IgD-negative memory B cell (primary cell): ENCODE measurements around the gene RACGAP1. TPM values are rescaled to one million over a fixed set of nuclear protein-coding genes. Genes with fewer than 3 reads are reported as not detected.

Experiments used
- H3K27ac Mint-ChIP-seq, 3 donors: one replicate each; pipeline ENCODE4 v1.8.0; 2020 to 2022; ENCODE audit warnings: mild to moderate bottlenecking in 3 of 3, mixed read lengths in 3 of 3, moderate library complexity in 1 of 3
- H3K27me3 Mint-ChIP-seq: one replicate; pipeline ENCODE4 v1.8.0; 2021; ENCODE audit warnings: mixed read lengths
- H3K36me3 Mint-ChIP-seq: one replicate; pipeline ENCODE4 v1.8.0; 2020; ENCODE audit warnings: mild to moderate bottlenecking, mixed read lengths
- H3K4me1 Mint-ChIP-seq, 3 donors: one replicate each; pipeline ENCODE4 v1.8.0; 2020 to 2022; ENCODE audit warnings: mixed read lengths in 3 of 3, mild to moderate bottlenecking in 1 of 3
- H3K4me3 Mint-ChIP-seq, 4 donors: one replicate each; pipeline ENCODE4 v1.8.0; 2020 to 2022; ENCODE audit warnings: mild to moderate bottlenecking in 4 of 4, mixed read lengths in 4 of 4, moderate library complexity in 3 of 4
- H3K9me3 Mint-ChIP-seq, 3 donors: one replicate each; pipeline ENCODE4 v1.8.0; 2020 to 2021; ENCODE audit warnings: mixed read lengths in 3 of 3, mild to moderate bottlenecking in 1 of 3
- polyA plus RNA-seq: library from polyadenylated mRNA; unstranded; fragments of 300-500 nt; fragmentation: Illumina TruSeq; gene quantifications from one replicate; pipeline ENCODE4 v1.2.3, GENCODE V29; 2021

The RACGAP1 gene
- polyA plus RNA-seq, 1 donor from 2014 or later, result 13.7 TPM

DNA sequence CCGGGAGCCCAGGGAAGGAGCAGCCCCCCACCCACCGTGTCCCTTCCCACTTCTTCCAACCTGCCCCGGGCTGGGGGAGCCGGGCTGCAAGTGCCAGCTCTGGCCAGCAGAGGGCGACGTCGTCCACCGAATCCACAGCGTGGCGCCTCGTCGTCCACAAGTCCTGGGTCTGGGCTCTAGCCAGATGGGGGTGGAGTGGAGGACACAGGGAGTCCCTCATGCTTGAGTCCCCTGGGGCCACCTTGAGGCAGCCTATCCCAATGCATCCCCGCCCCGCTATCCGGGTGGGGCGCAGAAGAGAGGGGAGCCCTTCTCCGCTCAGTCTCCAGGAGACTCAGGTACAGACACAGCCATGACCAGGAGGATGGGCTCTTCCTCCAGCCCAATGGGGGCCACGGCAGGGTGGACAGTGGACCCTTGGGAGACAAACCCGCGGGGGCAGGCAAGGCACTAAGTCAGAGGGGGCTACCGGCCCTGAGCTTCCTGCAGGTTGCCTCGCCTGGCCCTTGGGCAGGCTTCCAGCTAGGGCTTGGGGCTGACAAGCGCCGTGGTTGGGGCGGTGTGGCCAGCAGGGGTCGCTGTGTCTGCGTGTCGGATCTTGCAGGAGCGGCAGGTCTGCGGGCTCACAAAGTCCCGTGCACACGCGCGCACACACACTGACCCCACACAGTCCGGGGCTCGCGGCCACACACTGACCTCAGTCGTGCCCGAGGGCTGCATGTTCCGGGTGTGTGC is 58.1 kb downstream of the RACGAP1 start:
- Mint-ChIP-seq H3K27me3 (peaks cover 22% of the 10 kb centered on the region), H3K36me3 (no peaks in the 10 kb centered on the region), H3K9me3 (no peaks in the 10 kb centered on the region), H3K27ac (no peak overlapping the region), H3K4me3 (peak overlapping the region; percentile 48 to 86 (median 53)), H3K4me1 (peaks cover 0 to 4% (median 0%) of the 10 kb centered on the region in 3 donors)

DNA sequence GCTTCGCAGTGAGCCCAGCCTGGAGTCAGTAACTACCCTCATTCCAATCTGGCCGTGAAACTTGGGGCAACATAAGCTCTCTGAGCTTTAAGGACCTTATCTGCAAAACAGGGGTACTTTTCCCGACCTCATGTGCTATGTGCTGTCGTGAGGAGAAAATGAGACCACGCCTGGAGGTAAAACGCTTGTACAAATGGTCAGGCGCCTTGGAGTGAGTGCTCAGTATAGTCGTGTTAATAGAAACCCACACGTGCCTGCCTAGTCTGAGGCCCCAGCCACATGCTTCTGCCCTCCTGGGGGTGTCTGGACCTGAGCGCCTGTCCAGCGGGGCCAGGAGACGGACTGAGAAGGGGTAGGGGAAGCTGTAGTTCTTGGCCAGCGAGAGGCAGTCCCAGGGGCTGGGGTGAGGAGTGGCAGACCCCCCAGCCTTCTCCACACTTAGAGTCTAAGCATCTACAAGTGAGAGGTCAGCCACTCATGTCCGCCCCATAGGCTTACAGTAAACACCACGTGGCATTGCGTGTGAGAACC is 58.7 kb downstream of the RACGAP1 start:
- H3K27me3 Mint-ChIP-seq, result peaks cover 24% of the 10 kb centered on the region
- H3K9me3 Mint-ChIP-seq, result no peaks in the 10 kb centered on the region
- no peaks in the 10 kb centered on the region for H3K36me3 Mint-ChIP-seq
- peak overlapping the region in 2 of 4 donors; percentile 48 to 50 for H3K4me3 Mint-ChIP-seq
- no peak overlapping the region for H3K27ac Mint-ChIP-seq
- H3K4me1 Mint-ChIP-seq, result peaks cover 0 to 4% (median 0%) of the 10 kb centered on the region in 3 donors

DNA sequence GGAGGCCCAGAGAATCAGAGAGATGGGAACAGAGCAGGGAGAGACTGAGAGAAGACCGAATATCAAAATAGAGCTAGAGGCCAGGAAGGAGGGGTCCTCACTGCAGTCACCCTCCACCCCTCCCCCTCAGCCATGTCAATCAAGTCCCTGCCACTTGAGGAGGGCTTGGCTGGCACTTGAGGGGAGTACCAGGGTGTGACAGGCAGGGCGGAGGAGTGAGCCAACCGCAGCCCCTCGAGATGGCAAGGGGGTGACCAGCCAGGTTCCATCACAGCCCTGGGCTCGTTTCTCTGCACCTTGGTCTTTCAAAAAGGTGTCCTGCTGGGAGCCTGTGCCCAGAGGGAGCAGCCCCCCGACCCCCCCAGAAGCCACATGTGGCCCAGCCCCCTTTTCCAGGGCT is 59.5 kb downstream of the RACGAP1 start:
- Mint-ChIP-seq H3K27ac (no peak overlapping the region), H3K27me3 (peaks cover 24% of the 10 kb centered on the region), H3K9me3 (no peaks in the 10 kb centered on the region), H3K4me3 (no peak overlapping the region), H3K4me1 (peaks cover 0 to 4% (median 0%) of the 10 kb centered on the region in 3 donors), H3K36me3 (no peaks in the 10 kb centered on the region)

DNA sequence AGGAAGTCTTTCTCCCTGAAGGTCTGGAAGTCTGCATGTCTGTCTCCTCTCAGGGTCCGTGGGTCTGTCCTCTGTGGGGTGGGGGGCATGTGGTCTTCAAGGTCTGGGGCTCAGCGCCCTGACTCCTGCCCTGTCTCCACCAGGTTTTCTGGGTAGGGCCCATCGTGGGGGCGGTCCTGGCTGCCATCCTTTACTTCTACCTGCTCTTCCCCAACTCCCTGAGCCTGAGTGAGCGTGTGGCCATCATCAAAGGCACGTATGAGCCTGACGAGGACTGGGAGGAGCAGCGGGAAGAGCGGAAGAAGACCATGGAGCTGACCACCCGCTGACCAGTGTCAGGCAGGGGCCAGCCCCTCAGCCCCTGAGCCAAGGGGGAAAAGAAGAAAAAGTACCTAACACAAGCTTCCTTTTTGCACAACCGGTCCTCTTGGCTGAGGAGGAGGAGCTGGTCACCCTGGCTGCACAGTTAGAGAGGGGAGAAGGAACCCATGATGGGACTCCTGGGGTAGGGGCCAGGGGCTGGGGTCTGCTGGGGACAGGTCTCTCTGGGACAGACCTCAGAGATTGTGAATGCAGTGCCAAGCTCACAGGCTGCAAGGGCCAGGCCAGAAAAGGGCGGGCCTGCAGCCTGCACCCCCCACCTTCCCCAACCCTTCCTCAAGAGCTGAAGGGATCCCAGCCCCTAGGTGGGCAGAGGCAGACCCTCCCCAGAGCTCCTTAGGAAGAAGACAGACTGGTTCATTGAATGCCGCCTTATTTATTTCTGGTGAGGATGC is 60.3 kb downstream of the RACGAP1 start:
- H3K27me3 Mint-ChIP-seq, result peaks cover 31% of the 10 kb centered on the region
- H3K36me3 Mint-ChIP-seq, result no peaks in the 10 kb centered on the region
- no peak overlapping the region for H3K27ac Mint-ChIP-seq
- no peaks in the 10 kb centered on the region for H3K9me3 Mint-ChIP-seq
- peaks cover 0 to 7% (median 5%) of the 10 kb centered on the region in 3 donors for H3K4me1 Mint-ChIP-seq
- H3K4me3 Mint-ChIP-seq, result peak overlapping the region in 1 of 4 donors; percentile 58

DNA sequence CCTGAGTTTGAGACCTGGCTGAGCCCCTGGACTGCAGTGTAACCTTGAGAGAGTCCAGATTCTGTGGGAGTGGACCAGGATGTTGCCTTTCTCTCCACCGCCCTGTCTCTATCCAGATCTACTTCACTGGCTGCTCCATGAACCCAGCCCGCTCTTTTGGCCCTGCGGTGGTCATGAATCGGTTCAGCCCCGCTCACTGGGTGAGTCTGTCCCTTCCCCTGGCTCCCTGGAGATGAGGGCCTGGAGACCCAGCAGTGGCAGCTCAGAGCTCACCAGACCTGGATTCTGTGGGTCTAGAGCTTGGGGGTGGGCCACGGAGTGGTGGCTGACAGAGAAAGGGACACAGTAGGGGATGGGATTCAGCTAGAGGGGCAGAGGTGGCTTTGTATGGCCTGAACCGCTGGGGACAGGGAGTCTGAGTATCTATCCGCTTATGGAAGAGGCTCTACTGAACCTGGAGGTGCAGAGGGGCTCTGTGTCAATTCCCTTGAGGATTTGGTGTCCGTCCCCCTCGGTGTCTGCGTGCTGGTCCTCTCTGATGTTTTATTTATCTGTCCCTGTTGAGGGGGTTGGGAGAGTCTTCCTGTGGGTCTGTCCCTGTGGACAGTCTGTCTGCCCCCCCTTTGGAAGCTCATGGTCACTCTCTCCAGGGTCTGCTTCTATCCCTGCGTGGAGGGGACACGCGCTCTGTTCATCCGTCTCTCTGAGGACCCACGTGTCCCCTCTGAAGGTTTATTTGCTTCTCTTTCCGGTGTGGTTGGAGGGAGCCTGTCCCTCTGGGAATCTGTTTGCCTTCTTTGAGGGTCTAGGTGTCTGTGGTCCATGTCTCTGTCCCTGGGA is 61.1 kb downstream of the RACGAP1 start:
- H3K27me3 Mint-ChIP-seq, result peaks cover 33% of the 10 kb centered on the region
- no peak overlapping the region for H3K27ac Mint-ChIP-seq
- H3K4me3 Mint-ChIP-seq, result no peak overlapping the region
- no peaks in the 10 kb centered on the region for H3K9me3 Mint-ChIP-seq
- no peaks in the 10 kb centered on the region for H3K36me3 Mint-ChIP-seq
- peaks cover 0 to 7% (median 5%) of the 10 kb centered on the region in 3 donors for H3K4me1 Mint-ChIP-seq

DNA sequence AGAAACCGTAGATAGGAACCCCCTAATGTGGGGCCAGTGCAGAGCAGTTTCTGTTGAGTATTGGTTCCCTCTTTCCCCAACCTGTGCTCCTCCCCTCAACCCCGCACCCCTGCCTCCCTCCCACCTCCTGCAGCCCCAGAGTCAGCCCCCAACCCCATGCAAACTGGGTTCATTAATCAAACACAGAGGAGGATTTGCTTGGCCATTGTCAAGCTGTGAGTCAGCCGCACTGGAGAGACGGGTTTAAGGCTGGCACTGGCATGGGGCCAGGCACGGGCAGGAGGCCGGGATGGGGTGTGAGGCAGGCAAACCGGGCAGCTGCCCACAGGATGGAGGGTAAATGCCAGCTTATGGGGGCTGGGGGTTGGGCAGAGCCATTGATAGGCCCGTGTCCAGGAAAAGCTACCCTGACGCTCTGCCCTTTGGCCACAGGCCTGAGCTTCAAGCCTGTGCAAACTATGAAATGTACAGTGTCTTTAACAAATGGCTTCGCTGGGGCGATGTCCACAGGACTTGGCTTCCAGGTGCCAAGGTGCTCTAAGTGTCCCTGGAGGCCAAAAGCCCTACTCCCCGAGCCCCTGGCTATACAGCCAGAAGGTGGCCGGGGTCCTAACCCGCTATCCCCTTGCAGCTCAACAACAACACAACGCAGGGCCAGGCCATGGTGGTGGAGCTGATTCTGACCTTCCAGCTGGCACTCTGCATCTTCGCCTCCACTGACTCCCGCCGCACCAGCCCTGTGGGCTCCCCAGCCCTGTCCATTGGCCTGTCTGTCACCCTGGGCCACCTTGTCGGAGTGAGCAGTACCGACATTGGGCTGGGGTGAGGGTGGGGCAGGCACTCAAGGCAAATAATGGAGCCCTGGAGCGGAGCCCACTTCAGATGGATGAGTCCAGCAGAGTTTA is 62.2 kb downstream of the RACGAP1 start:
- H3K9me3 Mint-ChIP-seq, result no peaks in the 10 kb centered on the region
- no peaks in the 10 kb centered on the region for H3K36me3 Mint-ChIP-seq
- peaks cover 37% of the 10 kb centered on the region for H3K27me3 Mint-ChIP-seq
- H3K27ac Mint-ChIP-seq, result no peak overlapping the region
- H3K4me1 Mint-ChIP-seq, result peaks cover 0 to 7% (median 5%) of the 10 kb centered on the region in 3 donors
- H3K4me3 Mint-ChIP-seq, result peak overlapping the region in 1 of 4 donors; percentile 23

DNA sequence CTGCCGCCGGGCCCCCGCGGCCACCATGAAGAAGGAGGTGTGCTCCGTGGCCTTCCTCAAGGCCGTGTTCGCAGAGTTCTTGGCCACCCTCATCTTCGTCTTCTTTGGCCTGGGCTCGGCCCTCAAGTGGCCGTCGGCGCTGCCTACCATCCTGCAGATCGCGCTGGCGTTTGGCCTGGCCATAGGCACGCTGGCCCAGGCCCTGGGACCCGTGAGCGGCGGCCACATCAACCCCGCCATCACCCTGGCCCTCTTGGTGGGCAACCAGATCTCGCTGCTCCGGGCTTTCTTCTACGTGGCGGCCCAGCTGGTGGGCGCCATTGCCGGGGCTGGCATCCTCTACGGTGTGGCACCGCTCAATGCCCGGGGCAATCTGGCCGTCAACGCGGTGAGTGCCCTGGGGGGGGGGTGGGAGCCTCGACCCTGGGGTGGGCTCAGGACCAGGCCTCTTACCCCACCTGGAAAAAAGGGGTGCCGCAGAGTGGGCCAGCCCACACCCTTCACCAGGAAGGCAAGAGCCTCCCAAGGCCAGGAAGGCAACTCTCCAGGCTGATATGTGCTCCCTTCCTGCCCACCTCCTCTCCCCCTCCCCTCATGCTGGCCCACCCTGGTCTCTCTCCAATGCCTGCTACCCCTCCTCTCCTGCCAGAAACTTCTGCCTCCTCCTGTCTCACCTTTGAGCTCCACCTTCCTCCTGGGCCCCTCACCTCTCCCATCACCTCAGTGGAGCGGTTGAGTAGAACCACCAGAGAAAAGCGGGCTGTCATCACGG is 63.1 kb downstream of the RACGAP1 start:
- peaks cover 46% of the 10 kb centered on the region for H3K27me3 Mint-ChIP-seq
- H3K27ac Mint-ChIP-seq, result no peak overlapping the region
- no peaks in the 10 kb centered on the region for H3K36me3 Mint-ChIP-seq
- H3K4me3 Mint-ChIP-seq, result peak overlapping the region in 2 of 4 donors; percentile 23 to 29
- H3K9me3 Mint-ChIP-seq, result no peaks in the 10 kb centered on the region
- H3K4me1 Mint-ChIP-seq, result peaks cover 0 to 6% (median 5%) of the 10 kb centered on the region in 3 donors

DNA sequence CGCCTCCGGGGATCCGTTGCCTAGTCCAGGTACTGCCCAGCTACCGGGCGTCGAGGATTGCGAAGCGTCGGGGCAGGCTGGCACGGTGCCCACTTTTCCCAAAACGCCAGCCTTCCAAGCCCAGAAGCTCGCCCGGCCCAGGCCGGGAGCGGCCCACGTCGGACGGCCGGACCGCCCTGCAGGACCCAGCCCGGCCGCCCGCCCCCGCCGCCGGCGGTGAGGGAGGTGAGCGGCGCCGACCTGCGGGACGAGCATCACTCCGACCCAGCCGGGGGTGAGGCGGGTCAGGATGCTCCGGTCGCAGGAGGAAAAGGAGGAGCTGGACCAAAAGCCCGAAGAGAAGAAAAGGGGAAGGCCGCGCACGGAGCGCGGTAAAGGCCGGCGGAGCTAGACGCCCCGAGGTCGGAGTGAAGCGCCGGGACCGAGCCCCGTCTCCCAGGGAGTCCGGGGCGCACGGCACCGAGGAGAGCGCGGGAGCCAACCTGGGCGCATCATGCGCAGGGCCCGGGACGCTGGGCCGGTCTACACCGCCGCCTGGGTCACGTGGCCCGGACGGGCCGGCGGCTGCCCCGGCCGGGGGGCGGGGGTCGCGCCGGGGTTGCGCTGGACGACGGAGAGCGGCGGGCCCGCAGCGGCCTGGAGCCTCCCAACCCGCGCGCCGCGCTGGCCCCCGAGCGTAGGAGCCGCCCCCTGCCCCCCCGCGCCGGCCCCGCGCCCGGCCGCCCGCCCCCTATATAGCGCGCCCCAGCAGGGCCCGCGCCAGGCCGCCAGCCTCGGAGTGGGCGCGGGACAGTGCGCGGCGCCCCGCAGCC is 64.0 kb downstream of the RACGAP1 start, which contains the start of gene AQP5:
Gene AQP5 (plus strand): TSS at position 762 of the 812 bp plus-strand sequence. CDS start 146 bp downstream, outside the sequence.
- Mint-ChIP-seq H3K4me3 (peak within 1 kb of the TSS in 2 of 4 donors; percentile 23 to 39), H3K36me3 (no peaks in the 10 kb centered on the region), H3K4me1 (peaks cover 0 to 5% (median 3%) of the 10 kb centered on the region in 3 donors), H3K9me3 (no peaks in the 10 kb centered on the region), H3K27ac (peak within 1 kb of the TSS in 1 of 3 donors; percentile 31), H3K27me3 (peaks cover 47% of the 10 kb centered on the region)

DNA sequence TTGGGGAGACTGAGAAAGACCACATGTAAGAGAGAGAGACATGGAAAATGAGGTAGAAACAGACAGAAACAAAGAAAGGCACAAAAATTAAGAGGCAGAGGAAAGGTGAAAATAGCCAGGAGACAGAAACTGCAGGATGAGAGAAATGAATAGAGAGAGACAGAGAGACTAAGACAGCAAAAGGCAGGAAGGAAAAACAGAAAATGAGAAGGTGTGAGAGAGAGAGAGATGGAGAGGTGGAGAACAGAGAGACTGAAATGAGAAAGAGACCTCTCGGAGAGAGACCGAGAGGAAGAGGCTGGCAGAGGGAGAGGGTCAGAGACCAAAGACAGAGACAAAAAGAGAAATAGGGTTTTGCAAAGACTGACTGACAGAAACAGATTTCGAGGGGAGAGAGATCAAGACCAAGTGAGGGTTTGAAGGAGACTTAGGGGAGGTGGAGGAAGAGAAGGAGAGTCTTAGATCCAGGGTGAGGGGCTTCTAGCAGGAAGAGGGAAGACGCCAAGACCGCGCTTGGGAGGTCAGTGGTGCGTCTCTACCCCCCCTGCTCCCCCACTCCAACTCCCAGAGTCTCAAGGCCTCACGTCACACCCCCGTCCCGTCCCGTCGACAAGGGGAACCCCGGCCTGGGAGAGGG is 64.7 kb downstream of the RACGAP1 start:
- Mint-ChIP-seq H3K9me3 (no peaks in the 10 kb centered on the region), H3K4me3 (peak overlapping the region in 1 of 4 donors; percentile 61), H3K27me3 (peaks cover 51% of the 10 kb centered on the region), H3K4me1 (peaks cover 0 to 5% (median 3%) of the 10 kb centered on the region in 3 donors), H3K36me3 (no peaks in the 10 kb centered on the region), H3K27ac (peak overlapping the region in 1 of 3 donors; percentile 31)

DNA sequence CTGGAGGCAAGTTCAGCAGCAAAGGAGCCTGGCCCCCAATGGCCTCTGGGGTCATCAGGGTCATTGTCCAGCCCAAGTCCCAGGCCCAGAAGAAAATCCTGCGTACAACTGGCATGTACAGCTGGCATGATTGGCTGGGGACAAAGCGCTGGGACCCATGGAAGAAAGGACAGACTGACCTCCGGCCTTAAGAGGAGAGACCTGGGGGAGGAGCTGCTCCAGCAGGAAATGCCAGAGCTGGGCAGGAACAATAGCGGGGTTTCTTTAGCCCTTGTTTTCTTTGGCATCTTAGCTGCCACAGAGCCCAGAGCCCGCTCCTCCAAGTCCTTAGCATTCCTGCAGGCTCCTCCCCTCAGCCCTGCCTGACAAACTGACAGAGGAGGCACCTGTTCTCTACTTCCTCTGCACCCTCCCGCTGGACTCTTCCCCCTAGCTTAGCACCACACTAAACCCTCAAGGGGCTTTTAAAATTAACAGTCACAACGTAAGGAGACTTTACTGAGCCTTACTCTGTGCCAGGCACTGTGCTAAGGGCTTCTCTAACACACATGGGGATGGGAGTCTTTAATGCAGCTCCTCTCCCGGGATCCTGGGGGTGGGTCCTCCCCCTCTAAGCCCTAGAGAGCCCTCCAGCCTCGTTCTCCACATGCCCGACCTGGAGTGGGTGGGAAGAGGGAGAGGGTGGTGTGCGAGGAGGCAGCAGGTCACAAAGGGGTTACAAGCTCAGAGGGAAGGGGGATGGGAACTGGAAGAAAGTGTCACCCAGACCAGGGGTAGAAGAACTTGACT is 65.4 kb downstream of the RACGAP1 start:
- Mint-ChIP-seq H3K36me3 (no peaks in the 10 kb centered on the region), H3K9me3 (no peaks in the 10 kb centered on the region), H3K27me3 (peaks cover 52% of the 10 kb centered on the region), H3K4me1 (peaks cover 0 to 5% (median 3%) of the 10 kb centered on the region in 3 donors), H3K4me3 (peak overlapping the region in 1 of 4 donors; percentile 61), H3K27ac (no peak overlapping the region)

DNA sequence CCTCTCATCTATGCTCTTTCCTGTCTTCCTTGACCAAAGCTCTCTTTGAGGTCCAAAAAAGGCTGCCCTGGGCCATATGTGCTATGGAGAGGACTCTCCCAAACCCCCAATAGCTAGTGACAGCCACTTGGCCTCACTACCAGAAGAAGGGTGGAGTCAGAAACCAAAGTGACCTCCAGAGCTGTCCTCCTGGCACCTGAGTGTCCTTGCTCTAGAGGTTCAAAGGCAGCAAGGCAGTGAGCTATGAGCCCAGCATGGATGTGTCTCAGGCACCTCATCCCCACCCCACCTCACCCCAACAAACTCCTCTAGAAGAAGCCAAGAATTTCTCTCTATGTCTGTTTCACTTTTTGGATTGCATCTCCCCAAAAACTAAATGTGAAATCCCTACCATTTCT is 67.7 kb downstream of the RACGAP1 start:
- peak overlapping the region in 1 of 3 donors; percentile 3 for H3K27ac Mint-ChIP-seq
- no peaks in the 10 kb centered on the region for H3K9me3 Mint-ChIP-seq
- H3K27me3 Mint-ChIP-seq, result peaks cover 54% of the 10 kb centered on the region
- no peak overlapping the region for H3K4me3 Mint-ChIP-seq
- H3K36me3 Mint-ChIP-seq, result no peaks in the 10 kb centered on the region
- peaks cover 0 to 5% (median 3%) of the 10 kb centered on the region in 3 donors for H3K4me1 Mint-ChIP-seq
